HUDEP-2 (cell line): ENCODE measurements around the gene CACNG1.
"Not testable (repeated sequence)": the region's sequence is repeated elsewhere in the genome, so short reads cannot be mapped to it uniquely, and the experiment has no call there.

Experiments
- DNase-seq, 76 experiments: peaks; one replicate each; lab custom pipeline; 2025; ENCODE audit not compliant: unreplicated experiment in 76 of 76; lab: John Stamatoyannopoulos, UW

The CACNG1 gene

GRCh38 chr17:67074781-67075180, 30.4 kb downstream of the CACNG1 start:
- no peak for DNase-seq

- DNase-seq = no peak
Observed at GRCh38 chr17:67076290-67076689, 31.9 kb downstream of the CACNG1 start.

DNA sequence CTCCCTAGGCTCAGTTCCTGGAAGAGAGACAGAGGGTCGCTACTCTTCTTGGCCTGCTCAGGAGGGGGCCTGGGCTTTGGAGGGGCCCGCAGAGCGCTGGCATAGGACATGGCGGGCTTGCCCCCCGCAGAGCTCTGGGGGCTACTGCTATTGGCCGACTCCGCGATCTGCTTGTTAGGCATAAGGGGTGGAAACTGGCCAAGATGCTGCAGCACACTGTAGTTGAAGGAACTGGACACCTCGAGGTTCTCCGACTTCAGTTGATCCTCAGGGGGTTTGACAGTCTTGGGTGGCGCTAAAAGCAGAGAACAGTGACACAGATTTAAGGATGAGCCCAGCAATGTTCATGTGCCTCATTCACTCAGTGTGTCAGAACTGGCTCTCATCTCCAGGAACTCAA, 33.9 kb downstream of the CACNG1 start:
- DNase-seq = no peak

DNA sequence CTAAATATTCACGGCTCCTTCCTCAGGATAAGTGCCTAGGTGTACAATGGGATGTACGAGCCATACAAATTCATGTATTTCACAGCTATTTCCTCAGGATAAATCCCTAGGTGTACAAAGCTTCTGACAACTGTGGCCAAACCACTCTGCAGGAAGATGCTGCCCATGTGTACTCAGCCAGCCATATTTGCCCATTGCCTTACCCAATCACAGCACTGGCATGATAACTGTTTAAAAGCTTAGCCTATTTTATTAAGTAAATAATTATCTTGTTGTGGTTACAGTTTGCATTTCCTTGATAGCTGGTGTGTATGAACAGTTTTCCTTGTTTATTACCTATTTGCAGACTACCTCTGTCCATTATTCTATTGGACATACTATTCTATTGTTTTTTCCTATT, 35.1 kb downstream of the CACNG1 start:
- DNase-seq = no peak

GRCh38 chr17:67080804-67081203, 36.5 kb downstream of the CACNG1 start:
- DNase-seq = no peak

DNA sequence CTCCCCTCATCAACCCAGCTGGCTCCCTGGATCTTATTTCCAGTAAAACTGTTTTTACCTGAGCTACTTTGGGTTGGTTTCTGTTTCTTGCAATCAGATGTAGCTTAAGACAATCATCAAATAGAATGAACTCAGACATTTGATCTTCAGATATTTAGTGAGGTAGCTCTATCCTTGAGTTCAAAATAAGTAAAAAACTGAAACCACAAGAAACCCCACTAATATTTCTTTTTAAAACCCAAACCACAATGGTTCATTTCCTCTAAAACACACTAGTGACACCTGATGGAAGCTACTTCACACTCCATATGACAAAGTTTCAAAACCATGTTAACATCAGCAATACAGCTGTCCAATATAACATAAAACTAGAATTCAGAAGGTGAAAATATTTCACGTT, 37.8 kb downstream of the CACNG1 start:
- DNase-seq = no peak

GRCh38 chr17:67085406-67085805, 41.1 kb downstream of the CACNG1 start:
- DNase-seq = no peak

DNA sequence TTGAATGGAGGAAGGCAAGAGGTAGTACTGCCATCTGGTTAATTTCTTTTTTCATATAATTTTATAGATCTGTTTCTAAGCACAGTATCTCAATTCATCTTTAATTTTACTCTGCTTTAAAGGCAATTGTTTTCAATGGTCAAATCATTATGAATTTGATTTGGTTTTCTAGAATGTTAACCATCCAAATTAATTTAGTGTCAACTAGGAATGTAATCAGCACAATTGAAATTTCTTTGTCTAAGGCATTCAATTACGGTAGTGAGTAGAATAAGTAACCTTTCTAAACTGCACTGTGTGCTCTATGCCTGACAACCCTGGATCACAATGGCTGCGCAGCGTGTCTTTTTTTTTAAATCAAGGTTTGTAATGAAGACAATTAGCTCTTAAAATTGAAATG, 44.3 kb downstream of the CACNG1 start:
- DNase-seq = no peak

DNA sequence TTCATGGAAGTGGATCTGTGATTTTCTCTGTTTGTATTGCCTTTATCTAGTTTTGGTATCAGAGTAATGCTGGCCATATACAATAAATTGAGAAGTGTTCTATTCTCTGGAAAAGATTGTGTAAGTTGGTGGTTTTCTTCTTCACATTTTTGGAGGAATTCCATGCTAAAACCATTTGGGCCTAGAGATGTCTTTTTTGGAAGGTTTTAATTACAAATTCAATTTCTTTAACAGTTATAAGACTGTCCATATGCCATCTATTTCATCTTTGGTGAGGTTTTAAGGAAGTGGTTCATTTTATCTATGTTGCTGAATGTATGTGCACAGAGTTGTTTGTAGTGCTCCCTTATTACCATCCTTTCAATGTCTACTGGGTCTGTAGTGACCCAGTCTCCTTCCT, 46.0 kb downstream of the CACNG1 start:
- no peak for DNase-seq

DNA sequence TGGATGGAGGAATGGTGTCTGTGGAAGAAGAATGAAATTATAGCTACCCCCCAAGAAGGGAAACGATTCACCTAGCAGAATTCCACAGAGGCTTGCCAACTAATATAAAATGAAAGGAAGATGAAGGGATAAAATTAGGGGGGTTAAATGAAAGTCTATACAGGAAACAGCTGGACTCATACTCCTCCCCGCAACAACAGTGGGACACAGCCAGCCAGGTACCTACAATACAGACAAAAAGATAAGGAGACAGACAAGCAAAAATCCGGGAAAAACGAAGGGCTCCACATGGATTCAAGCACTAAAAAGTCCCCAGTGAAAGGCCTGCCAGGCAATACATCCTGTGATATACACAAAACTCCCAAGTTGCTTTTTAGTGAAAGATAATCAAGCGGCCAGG, 47.9 kb downstream of the CACNG1 start:
- DNase-seq = no peak

DNA sequence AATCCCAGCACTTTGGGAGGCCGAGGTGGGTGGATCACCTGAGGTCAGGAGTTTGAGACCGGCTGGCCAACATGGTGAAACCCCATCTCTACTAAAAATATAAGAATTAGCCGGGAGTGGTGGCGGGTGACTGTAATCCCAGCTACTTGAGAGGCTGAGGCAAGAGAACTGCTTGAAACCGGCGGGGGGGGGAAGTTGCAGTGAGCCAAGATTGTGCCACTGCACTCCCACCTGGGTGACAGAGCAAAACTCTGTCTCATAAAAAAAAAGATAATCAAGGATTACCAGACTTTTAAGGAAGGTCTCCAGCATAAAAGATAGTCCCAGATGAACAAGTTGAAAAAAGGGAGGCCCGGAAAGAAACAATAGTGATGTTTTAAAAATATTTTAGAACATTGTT, 48.4 kb downstream of the CACNG1 start:
- DNase-seq = not testable (repeated sequence)

GRCh38 chr17:67093348-67093747, 49.0 kb downstream of the CACNG1 start:
- no peak for DNase-seq

GRCh38 chr17:67095291-67095690, 50.9 kb downstream of the CACNG1 start:
- DNase-seq = not testable (repeated sequence)

DNA sequence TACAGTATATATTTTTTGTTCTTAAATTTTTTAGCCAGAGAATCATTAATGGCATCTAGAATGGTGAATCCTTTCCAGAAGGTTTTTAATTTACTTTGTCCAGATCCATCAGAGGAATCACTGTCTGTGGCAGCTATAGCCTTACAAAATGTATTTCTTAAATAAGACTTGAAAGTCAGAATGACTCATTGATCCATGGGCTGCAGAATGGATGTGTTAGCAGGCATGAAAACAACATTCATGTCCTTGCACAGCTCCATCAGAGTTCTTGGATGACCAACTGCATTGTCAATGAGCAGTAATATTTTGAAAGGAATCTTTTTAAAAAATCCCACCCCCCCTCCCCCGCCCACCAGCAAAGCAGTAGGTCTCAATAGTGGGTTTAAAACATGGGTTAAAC, 51.4 kb downstream of the CACNG1 start:
- DNase-seq = no peak

DNA sequence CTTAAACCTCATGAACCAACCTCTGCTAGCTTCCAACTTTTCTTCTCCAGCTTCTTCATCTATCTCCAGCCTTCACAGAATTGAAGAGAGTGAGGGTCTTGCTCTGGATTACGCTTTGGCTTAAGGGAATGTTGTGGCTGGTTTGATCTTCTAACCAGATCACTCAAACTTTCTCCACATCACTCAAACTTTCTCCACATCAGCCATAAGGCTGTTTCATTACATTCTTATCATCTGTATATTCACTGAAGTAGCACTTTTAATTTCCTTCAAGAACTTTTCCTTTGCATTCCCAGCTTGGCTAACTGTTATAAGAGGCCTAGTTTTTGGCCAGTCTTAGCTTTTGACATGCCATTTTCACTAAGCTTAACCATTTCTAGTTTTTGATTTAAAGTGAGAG, 52.3 kb downstream of the CACNG1 start:
- DNase-seq = no peak

- DNase-seq = no peak
Observed at GRCh38 chr17:67098006-67098405, 53.7 kb downstream of the CACNG1 start.

GRCh38 chr17:67104641-67105040, 60.3 kb downstream of the CACNG1 start:
- DNase-seq = not testable (repeated sequence)

- no peak for DNase-seq
Observed at GRCh38 chr17:67105213-67105612, 60.9 kb downstream of the CACNG1 start.
